H1 (cell line): ENCODE results near the gene ITPK1. TPM values are rescaled to one million over a fixed set of nuclear protein-coding genes. Genes with fewer than 3 reads are reported as not detected.

Experiments
- GABPA ChIP-seq: IDR thresholded peaks from 2 replicates; pipeline ENCODE4 v1.6.1; 2011; ENCODE audit warnings: mild to moderate bottlenecking, low read length, moderate library complexity, borderline replicate concordance; ENCODE audit not compliant: insufficient read depth
- SP1 ChIP-seq: IDR thresholded peaks from 2 replicates; pipeline ENCODE4 v1.6.1; 2011; ENCODE audit warnings: low read depth, low read length
- polyA plus RNA-seq, 7 experiments: library from polyadenylated mRNA; depleted of rRNA in 3 of 7; stranded (reverse) in 5 of 7; unstranded in 2 of 7; fragments of >200 nt in 5 of 7; fragments of 200-250 nt in 2 of 7; gene quantifications; 1 replicate in 5 of 7; 2 replicates in 1 of 7; 4 replicates in 1 of 7; pipeline versions ENCODE4 v1.2.1 to v1.2.3, GENCODE V29; 2011 to 2013; ENCODE audit warnings: missing spikeins in 2 of 7, mixed read lengths in 2 of 7
- total RNA-seq: library from RNA; stranded (reverse); fragmentation: NEBNext Ultra II Directional; extraction: Animal tissue kit (Norgen Biotek cat#: 25700); gene quantifications from 2 replicates; pipeline ENCODE4 v1.2.1, GENCODE V29; 2021
- TF ChIP-seq, protein P1 (sequence below): fragments of 300-600 bp; sonication (generic); IDR thresholded peaks from 2 replicates; pipeline ENCODE4 v1.7.1; 2012; ENCODE audit warnings: low read length, moderate library complexity, mild to moderate bottlenecking, inconsistent platforms; ENCODE audit not compliant: insufficient replicate concordance

Gene ITPK1
- total and polyA plus RNA-seq, 2 of the 8 experiments (the other 6 are each of a cell fraction or from before 2014, with no cell fraction given): 108 to 143 TPM

DNA sequence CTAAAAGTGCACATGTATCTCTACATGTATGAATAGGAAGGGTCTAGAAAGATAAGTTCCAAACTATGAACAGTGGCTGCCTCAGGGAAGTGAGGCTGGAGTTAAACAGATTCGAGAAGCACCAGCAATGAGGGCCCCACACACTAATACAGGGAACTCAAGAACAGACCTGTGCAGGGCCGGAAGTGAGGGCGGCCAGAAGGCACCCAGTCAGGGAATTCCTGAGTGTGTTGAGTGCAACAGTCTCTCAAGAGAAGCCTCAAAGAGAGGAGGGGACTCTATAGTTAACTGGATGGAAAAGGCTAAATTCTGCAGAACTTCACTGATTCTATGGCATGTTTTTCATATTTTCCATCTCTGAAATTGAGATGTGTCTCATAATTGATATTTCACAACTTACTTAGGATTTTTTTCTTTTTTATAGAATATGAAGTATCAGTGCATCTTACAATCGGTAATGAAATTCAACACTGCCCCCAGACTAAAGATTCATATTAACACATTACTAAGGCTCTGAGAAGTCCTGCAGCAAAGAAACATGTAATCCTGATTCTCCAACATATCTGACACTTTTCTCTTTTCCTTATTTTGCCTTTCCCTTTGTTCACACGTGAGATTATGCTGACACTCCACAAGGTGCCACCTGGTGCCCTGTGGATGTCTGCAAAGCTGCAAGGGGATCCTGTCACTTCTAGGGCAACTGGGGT lies 131.5 kb downstream of the ITPK1 start (continued):
- TF ChIP-seq, protein P1, sequence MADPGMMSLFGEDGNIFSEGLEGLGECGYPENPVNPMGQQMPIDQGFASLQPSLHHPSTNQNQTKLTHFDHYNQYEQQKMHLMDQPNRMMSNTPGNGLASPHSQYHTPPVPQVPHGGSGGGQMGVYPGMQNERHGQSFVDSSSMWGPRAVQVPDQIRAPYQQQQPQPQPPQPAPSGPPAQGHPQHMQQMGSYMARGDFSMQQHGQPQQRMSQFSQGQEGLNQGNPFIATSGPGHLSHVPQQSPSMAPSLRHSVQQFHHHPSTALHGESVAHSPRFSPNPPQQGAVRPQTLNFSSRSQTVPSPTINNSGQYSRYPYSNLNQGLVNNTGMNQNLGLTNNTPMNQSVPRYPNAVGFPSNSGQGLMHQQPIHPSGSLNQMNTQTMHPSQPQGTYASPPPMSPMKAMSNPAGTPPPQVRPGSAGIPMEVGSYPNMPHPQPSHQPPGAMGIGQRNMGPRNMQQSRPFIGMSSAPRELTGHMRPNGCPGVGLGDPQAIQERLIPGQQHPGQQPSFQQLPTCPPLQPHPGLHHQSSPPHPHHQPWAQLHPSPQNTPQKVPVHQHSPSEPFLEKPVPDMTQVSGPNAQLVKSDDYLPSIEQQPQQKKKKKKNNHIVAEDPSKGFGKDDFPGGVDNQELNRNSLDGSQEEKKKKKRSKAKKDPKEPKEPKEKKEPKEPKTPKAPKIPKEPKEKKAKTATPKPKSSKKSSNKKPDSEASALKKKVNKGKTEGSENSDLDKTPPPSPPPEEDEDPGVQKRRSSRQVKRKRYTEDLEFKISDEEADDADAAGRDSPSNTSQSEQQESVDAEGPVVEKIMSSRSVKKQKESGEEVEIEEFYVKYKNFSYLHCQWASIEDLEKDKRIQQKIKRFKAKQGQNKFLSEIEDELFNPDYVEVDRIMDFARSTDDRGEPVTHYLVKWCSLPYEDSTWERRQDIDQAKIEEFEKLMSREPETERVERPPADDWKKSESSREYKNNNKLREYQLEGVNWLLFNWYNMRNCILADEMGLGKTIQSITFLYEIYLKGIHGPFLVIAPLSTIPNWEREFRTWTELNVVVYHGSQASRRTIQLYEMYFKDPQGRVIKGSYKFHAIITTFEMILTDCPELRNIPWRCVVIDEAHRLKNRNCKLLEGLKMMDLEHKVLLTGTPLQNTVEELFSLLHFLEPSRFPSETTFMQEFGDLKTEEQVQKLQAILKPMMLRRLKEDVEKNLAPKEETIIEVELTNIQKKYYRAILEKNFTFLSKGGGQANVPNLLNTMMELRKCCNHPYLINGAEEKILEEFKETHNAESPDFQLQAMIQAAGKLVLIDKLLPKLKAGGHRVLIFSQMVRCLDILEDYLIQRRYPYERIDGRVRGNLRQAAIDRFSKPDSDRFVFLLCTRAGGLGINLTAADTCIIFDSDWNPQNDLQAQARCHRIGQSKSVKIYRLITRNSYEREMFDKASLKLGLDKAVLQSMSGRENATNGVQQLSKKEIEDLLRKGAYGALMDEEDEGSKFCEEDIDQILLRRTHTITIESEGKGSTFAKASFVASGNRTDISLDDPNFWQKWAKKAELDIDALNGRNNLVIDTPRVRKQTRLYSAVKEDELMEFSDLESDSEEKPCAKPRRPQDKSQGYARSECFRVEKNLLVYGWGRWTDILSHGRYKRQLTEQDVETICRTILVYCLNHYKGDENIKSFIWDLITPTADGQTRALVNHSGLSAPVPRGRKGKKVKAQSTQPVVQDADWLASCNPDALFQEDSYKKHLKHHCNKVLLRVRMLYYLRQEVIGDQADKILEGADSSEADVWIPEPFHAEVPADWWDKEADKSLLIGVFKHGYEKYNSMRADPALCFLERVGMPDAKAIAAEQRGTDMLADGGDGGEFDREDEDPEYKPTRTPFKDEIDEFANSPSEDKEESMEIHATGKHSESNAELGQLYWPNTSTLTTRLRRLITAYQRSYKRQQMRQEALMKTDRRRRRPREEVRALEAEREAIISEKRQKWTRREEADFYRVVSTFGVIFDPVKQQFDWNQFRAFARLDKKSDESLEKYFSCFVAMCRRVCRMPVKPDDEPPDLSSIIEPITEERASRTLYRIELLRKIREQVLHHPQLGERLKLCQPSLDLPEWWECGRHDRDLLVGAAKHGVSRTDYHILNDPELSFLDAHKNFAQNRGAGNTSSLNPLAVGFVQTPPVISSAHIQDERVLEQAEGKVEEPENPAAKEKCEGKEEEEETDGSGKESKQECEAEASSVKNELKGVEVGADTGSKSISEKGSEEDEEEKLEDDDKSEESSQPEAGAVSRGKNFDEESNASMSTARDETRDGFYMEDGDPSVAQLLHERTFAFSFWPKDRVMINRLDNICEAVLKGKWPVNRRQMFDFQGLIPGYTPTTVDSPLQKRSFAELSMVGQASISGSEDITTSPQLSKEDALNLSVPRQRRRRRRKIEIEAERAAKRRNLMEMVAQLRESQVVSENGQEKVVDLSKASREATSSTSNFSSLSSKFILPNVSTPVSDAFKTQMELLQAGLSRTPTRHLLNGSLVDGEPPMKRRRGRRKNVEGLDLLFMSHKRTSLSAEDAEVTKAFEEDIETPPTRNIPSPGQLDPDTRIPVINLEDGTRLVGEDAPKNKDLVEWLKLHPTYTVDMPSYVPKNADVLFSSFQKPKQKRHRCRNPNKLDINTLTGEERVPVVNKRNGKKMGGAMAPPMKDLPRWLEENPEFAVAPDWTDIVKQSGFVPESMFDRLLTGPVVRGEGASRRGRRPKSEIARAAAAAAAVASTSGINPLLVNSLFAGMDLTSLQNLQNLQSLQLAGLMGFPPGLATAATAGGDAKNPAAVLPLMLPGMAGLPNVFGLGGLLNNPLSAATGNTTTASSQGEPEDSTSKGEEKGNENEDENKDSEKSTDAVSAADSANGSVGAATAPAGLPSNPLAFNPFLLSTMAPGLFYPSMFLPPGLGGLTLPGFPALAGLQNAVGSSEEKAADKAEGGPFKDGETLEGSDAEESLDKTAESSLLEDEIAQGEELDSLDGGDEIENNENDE: no peak
- TF ChIP-seq SP1 (no peak), GABPA (no peak)
- TF ChIP-seq, all 59 proteins: peak for 0
